ENCODE measurements around the gene ATE1. TPM values are rescaled to one million over a fixed set of nuclear protein-coding genes. Genes with fewer than 3 reads are reported as not detected.

Gene ATE1
- total RNA-seq, 1 donor from 2014 or later: 22.6 TPM

GRCh38 chr10:121961456-121961855 is 33.6 kb upstream of the ATE1 start:
- peaks cover 13% of the 10 kb centered on the region for H3K36me3 ChIP-seq (ENCODE audit: insufficient read depth, low read length)
- no peaks in the 10 kb centered on the region for H3K9me3 Mint-ChIP-seq (ENCODE audit: unreplicated experiment)
- FAIRE-seq (no peak), DNase-seq (ENCODE audit: low read depth) (no peak)
- H3K4me3 ChIP-seq (ENCODE audit: insufficient read depth, low read depth, low read length): no peak overlapping the region
- no peaks in the 10 kb centered on the region for H4K20me1 ChIP-seq (ENCODE audit: insufficient read depth, low read length)
- no peak overlapping the region for H3K9ac ChIP-seq (ENCODE audit: low read length)
- no peaks in the 10 kb centered on the region for H3K36me3 Mint-ChIP-seq (ENCODE audit: low read depth, unreplicated experiment)
- H3K27me3 Mint-ChIP-seq (ENCODE audit: low read depth, unreplicated experiment): no peaks in the 10 kb centered on the region
- H3K4me2 ChIP-seq (ENCODE audit: low read length): no peak overlapping the region
- no peak overlapping the region for H3K27ac ChIP-seq (ENCODE audit: low read depth, low read length)
- no peak overlapping the region for H2AFZ ChIP-seq (ENCODE audit: low read depth, low read length)
- H3K79me2 ChIP-seq (ENCODE audit: insufficient read depth, low read length): no peaks in the 10 kb centered on the region
- no peaks in the 10 kb centered on the region for H3K4me1 Mint-ChIP-seq (ENCODE audit: low read depth, unreplicated experiment)
- H3K27me3 ChIP-seq (ENCODE audit: insufficient read depth, low read length): no peaks in the 10 kb centered on the region
- TF ChIP-seq EZH2 (IDR thresholded peaks at IDR 0.05; ENCODE audit: insufficient read depth, low read length) (no peak), CTCF (IDR thresholded peaks at IDR 0.05; ENCODE audit: insufficient read depth, low read depth, low read length) (no peak)
- no peak overlapping the region for H3K27ac Mint-ChIP-seq (ENCODE audit: unreplicated experiment)
- peaks cover 8% of the 10 kb centered on the region for H3K4me1 ChIP-seq (ENCODE audit: insufficient read depth, low read length)
- H3K4me3 Mint-ChIP-seq (ENCODE audit: unreplicated experiment): no peak overlapping the region
- no peaks in the 10 kb centered on the region for H3K9me3 ChIP-seq (ENCODE audit: insufficient read depth, low read depth, low read length)

DNA sequence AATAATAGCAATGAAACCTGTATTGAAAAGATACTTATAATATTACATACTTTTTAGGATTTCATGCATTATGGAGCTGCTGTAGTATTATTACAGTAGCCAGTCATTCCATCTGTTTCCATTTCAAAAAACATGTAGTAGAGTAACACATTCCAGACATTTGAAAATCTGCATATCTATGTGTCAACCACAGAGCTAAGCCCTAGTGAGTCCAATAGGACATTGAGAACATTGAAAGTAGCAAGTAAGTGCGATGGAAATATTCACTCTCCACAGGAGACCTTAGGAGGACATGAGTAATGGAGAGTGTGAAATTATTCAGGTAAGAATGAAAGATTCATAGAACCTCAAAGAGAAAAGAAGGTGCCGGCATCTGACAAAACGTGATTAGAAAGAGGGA is 31.8 kb upstream of the ATE1 start:
- Mint-ChIP-seq H3K4me3 (ENCODE audit: unreplicated experiment) (no peak overlapping the region), H3K36me3 (ENCODE audit: low read depth, unreplicated experiment) (no peaks in the 10 kb centered on the region), H3K4me1 (ENCODE audit: low read depth, unreplicated experiment) (no peaks in the 10 kb centered on the region), H3K27ac (ENCODE audit: unreplicated experiment) (no peak overlapping the region), H3K27me3 (ENCODE audit: low read depth, unreplicated experiment) (no peaks in the 10 kb centered on the region), H3K9me3 (ENCODE audit: unreplicated experiment) (no peaks in the 10 kb centered on the region)
- H3K79me2 ChIP-seq (ENCODE audit: insufficient read depth, low read length): no peaks in the 10 kb centered on the region
- DNase-seq (ENCODE audit: low read depth) (no peak), FAIRE-seq (no peak)
- no peak overlapping the region for H3K9ac ChIP-seq (ENCODE audit: low read length)
- H3K4me3 ChIP-seq (ENCODE audit: insufficient read depth, low read depth, low read length): no peak overlapping the region
- peaks cover 13% of the 10 kb centered on the region for H3K4me1 ChIP-seq (ENCODE audit: insufficient read depth, low read length)
- no peak overlapping the region for H2AFZ ChIP-seq (ENCODE audit: low read depth, low read length)
- H3K27ac ChIP-seq (ENCODE audit: low read depth, low read length): no peak overlapping the region
- H3K9me3 ChIP-seq (ENCODE audit: insufficient read depth, low read depth, low read length): no peaks in the 10 kb centered on the region
- H4K20me1 ChIP-seq (ENCODE audit: insufficient read depth, low read length): no peaks in the 10 kb centered on the region
- TF ChIP-seq CTCF (IDR thresholded peaks at IDR 0.05; ENCODE audit: insufficient read depth, low read depth, low read length) (no peak), EZH2 (IDR thresholded peaks at IDR 0.05; ENCODE audit: insufficient read depth, low read length) (no peak)
- no peaks in the 10 kb centered on the region for H3K27me3 ChIP-seq (ENCODE audit: insufficient read depth, low read length)
- peaks cover 1% of the 10 kb centered on the region for H3K36me3 ChIP-seq (ENCODE audit: insufficient read depth, low read length)
- H3K4me2 ChIP-seq (ENCODE audit: low read length): no peak overlapping the region

DNA sequence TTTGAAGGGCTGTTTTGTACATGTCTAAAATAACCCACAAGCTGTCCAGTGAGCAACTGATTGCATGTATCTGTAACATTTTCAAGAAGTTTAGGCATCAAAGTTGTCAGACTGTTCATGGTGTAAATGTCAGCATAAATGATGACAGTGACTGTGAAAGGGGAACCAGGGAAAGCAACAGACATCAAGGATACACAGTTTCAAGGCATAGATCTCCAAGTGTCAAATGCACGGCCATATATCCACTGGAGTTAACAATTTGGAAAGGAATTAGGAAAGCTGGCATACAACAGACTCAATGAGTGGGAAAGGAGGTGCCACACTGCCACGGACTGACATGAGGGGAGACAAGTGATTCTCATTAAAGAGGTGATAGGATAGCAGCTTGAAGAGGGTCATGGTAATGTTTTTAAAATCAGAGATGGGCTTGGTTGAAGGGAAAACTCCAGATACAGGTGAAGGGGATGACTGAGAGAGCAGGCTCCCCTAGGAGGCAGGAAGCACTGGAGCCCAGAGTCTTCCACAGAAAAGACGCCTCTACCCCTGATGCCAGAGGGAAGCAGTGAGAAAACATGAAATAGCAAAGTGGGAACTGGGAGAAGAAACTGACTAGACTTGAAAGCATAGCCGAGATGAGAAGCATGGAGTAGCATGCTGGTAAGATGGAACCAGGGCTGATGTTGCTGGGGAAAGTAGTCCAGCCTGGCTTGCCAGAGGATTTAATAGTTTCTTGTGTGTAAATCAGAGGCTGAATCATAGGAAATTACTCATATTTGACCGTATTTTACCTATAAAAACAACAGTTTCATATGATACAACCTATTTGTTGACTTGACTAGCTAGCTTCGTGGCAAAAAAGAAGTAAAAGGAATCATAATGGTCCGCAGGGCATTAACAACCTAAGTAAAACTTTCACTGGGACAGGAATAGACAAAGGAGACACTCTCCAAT is 28.6 kb upstream of the ATE1 start:
- peak overlapping the region; percentile 52 for H3K4me2 ChIP-seq (ENCODE audit: low read length)

More for the DNA sequence above, 28.6 kb upstream of the ATE1 start:
- Histone ChIP-seq H3K36me3 (ENCODE audit: insufficient read depth, low read length) (no peaks in the 10 kb centered on the region), H3K27me3 (ENCODE audit: insufficient read depth, low read length) (no peaks in the 10 kb centered on the region), H3K4me3 (ENCODE audit: insufficient read depth, low read depth, low read length) (no peak overlapping the region), H3K9me3 (ENCODE audit: insufficient read depth, low read depth, low read length) (no peaks in the 10 kb centered on the region), H2AFZ (ENCODE audit: low read depth, low read length) (peak overlapping the region; percentile 8), H3K27ac (ENCODE audit: low read depth, low read length) (peak overlapping the region; percentile 2), H3K79me2 (ENCODE audit: insufficient read depth, low read length) (no peaks in the 10 kb centered on the region), H3K4me1 (ENCODE audit: insufficient read depth, low read length) (peaks cover 13% of the 10 kb centered on the region), H4K20me1 (ENCODE audit: insufficient read depth, low read length) (no peaks in the 10 kb centered on the region), H3K9ac (ENCODE audit: low read length) (no peak overlapping the region)
- H3K36me3 Mint-ChIP-seq (ENCODE audit: low read depth, unreplicated experiment): no peaks in the 10 kb centered on the region
- TF ChIP-seq CTCF (IDR thresholded peaks at IDR 0.05; ENCODE audit: insufficient read depth, low read depth, low read length) (no peak), EZH2 (IDR thresholded peaks at IDR 0.05; ENCODE audit: insufficient read depth, low read length) (no peak)
- no peak overlapping the region for H3K4me3 Mint-ChIP-seq (ENCODE audit: unreplicated experiment)
- H3K4me1 Mint-ChIP-seq (ENCODE audit: low read depth, unreplicated experiment): no peaks in the 10 kb centered on the region
- H3K27me3 Mint-ChIP-seq (ENCODE audit: low read depth, unreplicated experiment): no peaks in the 10 kb centered on the region
- DNase-seq (ENCODE audit: low read depth): peak; percentile 40
- H3K9me3 Mint-ChIP-seq (ENCODE audit: unreplicated experiment): no peaks in the 10 kb centered on the region
- FAIRE-seq: no peak
- no peak overlapping the region for H3K27ac Mint-ChIP-seq (ENCODE audit: unreplicated experiment)
